GM18499 (cell line): Measurements from ENCODE around the gene SEPTIN5.
"Not testable (repeated sequence)": the region's sequence is repeated elsewhere in the genome, so short reads cannot be mapped to it uniquely, and the experiment has no call there.

ENCODE experiments used
- ATAC-seq: cut with Tn5 transposase; IDR thresholded peaks from one replicate; pipeline ENCODE4 v1.9.1; 2021; ENCODE audit warnings: moderate number of reproducible peaks; ENCODE audit not compliant: insufficient read depth, unreplicated experiment

The SEPTIN5 gene

GRCh38 chr22:19719050-19719482 is 4.8 kb downstream of the SEPTIN5 start:
- no peak for ATAC-seq

GRCh38 chr22:19719488-19720021 is 5.3 kb downstream of the SEPTIN5 start:
- ATAC-seq = no peak

- no peak for ATAC-seq
These were observed 6.0 kb downstream of the SEPTIN5 start for GRCh38 chr22:19720150-19720827.

GRCh38 chr22:19720999-19721329 is 6.7 kb downstream of the SEPTIN5 start:
- no peak for ATAC-seq

GRCh38 chr22:19721330-19722177 is 7.3 kb downstream of the SEPTIN5 start:
- ATAC-seq = no peak

- no peak for ATAC-seq
These were observed 8.1 kb downstream of the SEPTIN5 start for GRCh38 chr22:19722178-19722981.

- ATAC-seq = no peak
These were observed 8.6 kb downstream of the SEPTIN5 start for GRCh38 chr22:19722982-19723231.

- no peak for ATAC-seq
These were observed 9.1 kb downstream of the SEPTIN5 start, which contains the start of gene GP1BB for GRCh38 chr22:19723232-19723982. TSS of gene GP1BB (plus strand) at chr22:19723539. CDS start at chr22:19723570, 31 bp downstream.

GRCh38 chr22:19723983-19724827 is 9.9 kb downstream of the SEPTIN5 start:
- no peak for ATAC-seq

GRCh38 chr22:19724927-19725661 is 10.8 kb downstream of the SEPTIN5 start:
- no peak for ATAC-seq

- not testable (repeated sequence) for ATAC-seq
These were observed 11.9 kb downstream of the SEPTIN5 start for GRCh38 chr22:19726064-19726788.

- ATAC-seq = no peak
These were observed 13.2 kb downstream of the SEPTIN5 start for GRCh38 chr22:19727310-19728150.

- no peak for ATAC-seq
These were observed 14.0 kb downstream of the SEPTIN5 start for GRCh38 chr22:19728271-19728670.

GRCh38 chr22:19728836-19729235 is 14.5 kb downstream of the SEPTIN5 start:
- ATAC-seq = no peak

- ATAC-seq = no peak
These were observed 15.2 kb downstream of the SEPTIN5 start for GRCh38 chr22:19729507-19729906.

GRCh38 chr22:19730198-19730597 is 15.9 kb downstream of the SEPTIN5 start:
- ATAC-seq = no peak
